Kidney epithelial cell (primary cell): ENCODE results near the gene ERG. TPM values are rescaled to one million over a fixed set of nuclear protein-coding genes. Genes with fewer than 3 reads are reported as not detected.
A peak's percentile ranks its signal among the peaks of the same experiment; 100 is the strongest.

ENCODE experiments used
- DNase-seq: peaks from one replicate; pipeline ENCODE4 v3.0.0-alpha.2; 2010; ENCODE audit warnings: low read depth
- H3K27me3 ChIP-seq: 2 replicates; pipeline ENCODE4 v1.6.0; 2011; ENCODE audit warnings: low read length; ENCODE audit not compliant: control insufficient read depth, insufficient read depth
- H3K36me3 ChIP-seq: 2 replicates; pipeline ENCODE4 v1.5.1; 2011; ENCODE audit warnings: low read length; ENCODE audit not compliant: control insufficient read depth, insufficient read depth
- H3K4me3 ChIP-seq: 2 replicates; pipeline ENCODE4 v1.5.1; 2011; ENCODE audit warnings: low read depth, mild to moderate bottlenecking, control low read depth, low read length
- CTCF ChIP-seq: IDR thresholded peaks from 2 replicates; pipeline ENCODE4 v1.5.1; 2011; ENCODE audit warnings: mild to moderate bottlenecking, moderate library complexity, low read length, control low read depth, inconsistent platforms; ENCODE audit not compliant: insufficient read depth, poor library complexity, severe bottlenecking
- total RNA-seq: library from RNA; depleted of rRNA; stranded (reverse); fragments of >200 nt; gene quantifications from 2 replicates; pipeline ENCODE4 v1.2.3, GENCODE V29; 2015

Gene ERG
- total RNA-seq, 1 donor from 2014 or later, result 0.29 TPM

DNA sequence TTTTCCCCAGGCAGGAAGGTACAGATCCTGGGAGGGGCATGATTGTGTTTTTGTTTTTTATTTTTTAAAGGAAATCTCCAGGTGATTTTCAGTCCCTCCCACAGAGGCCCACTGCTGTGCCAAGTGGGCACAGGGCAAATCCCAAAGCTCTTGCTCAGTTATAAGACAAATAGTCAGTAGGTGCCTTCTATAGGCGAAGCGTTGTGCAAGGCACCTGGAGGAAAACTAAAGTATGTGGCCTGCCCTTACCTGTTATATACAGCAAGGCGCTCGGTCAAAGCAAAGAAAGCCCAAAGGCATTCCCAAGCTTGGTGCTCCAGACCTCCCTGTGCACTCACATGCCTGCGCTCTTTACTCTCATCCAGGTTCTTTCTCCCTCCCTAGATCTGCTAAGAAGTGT lies 160.5 kb downstream of the ERG start:
- no peak for TF ChIP-seq CTCF
- Histone ChIP-seq H3K27me3 (no peaks in the 10 kb centered on the region), H3K4me3 (no peak overlapping the region), H3K36me3 (no peaks in the 10 kb centered on the region)
- no peak for DNase-seq

DNA sequence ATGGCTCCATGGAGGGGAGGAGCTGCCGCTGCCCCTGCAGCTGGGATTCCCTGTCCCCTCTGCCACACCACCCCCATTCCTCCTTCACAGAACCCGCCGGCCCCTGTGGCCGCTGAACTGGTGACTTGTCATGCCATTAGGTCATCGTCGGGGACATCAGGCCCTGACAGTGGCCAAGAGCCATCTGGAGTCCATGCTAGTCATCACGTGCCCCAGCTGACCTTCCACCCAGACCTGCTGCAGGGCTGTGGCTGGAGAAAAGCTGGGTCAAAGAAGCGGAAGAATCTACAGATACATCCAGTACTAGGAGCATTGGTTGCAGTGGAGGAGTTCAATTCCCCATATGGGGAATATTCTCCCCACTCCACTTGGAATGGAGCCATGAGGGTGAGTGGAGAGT lies 163.4 kb downstream of the ERG start:
- no peaks in the 10 kb centered on the region for H3K36me3 ChIP-seq
- no peak for TF ChIP-seq CTCF
- no peak overlapping the region for H3K4me3 ChIP-seq
- DNase-seq, result no peak
- no peaks in the 10 kb centered on the region for H3K27me3 ChIP-seq

DNA sequence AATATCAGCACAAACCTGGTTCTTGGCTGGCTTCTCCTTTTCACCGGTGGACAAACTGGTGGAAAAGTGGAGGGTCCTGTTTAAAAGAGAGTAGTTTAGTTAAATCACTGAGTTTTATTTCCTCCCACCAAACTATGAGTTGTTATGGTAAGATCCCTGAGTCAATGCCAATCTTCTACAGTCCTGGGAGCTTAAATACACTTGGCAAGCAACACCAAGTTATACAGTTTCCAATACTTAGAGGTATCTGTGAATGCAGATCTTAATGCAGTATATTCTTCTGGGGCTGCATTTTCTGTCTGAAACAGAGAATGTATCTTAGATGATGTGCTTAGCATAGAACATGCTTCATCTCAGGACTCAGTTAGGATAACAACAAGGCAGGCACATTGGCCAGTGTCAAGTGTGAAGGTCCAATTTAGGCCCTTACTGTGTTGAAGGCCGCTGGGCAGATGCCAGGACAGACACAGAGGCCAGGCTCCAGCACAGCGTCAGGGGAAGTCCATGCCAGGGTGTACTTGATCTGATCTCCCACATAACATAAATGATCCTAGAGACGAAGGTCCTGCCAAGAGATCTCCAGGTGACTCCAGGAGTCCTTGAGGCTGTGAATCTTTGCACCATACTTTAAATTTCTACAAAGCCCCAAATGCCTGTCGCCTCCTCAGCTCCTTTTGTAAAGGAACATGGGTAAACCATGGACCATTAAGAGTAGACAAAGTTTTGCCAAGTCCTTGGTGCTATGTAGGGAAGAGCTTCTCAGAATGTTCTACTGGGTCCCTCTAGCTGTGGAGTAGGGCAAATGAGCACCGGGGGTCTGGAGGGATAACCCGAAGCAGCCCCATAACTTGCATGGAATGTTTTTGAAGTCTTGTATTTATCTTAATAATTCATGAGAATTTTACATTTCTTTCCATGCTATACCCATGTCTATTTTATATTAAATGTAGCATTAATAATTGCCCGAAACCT lies 164.7 kb downstream of the ERG start:
- no peaks in the 10 kb centered on the region for H3K27me3 ChIP-seq
- no peaks in the 10 kb centered on the region for H3K36me3 ChIP-seq
- peak; percentile 15 for TF ChIP-seq CTCF
- DNase-seq, result no peak
- no peak overlapping the region for H3K4me3 ChIP-seq

GRCh38 chr21:38330666-38331065 lies 167.6 kb downstream of the ERG start:
- DNase-seq, result no peak
- Histone ChIP-seq H3K27me3 (no peaks in the 10 kb centered on the region), H3K36me3 (no peaks in the 10 kb centered on the region), H3K4me3 (no peak overlapping the region)
- no peak for TF ChIP-seq CTCF

Other genes starting within 250 kb of the ERG start
- 27.5 and 30.6 TPM in 2 replicates for gene KCNJ15, start 241.5 kb downstream of the ERG start, total RNA-seq